Cardiac fibroblast (primary cell): Measurements from ENCODE around the gene HIVEP3.

ENCODE experiments used
- DNase-seq, 2 donors: peaks; one replicate each; pipeline versions ENCODE4 v3.0.0 to v3.0.0-alpha.2; 2010; ENCODE audit warnings: low read depth in 2 of 2
- H3K4me3 ChIP-seq, 2 donors: replicated peaks in 1 of 2; 1 replicate in 1 of 2; 2 replicates in 1 of 2; pipeline ENCODE4 v1.5.1; 2011; ENCODE audit warnings: low read depth in 2 of 2, low read length in 2 of 2, mild to moderate bottlenecking in 2 of 2, moderate library complexity in 1 of 2
- TF ChIP-seq, protein P1 (sequence below): IDR thresholded peaks from one replicate; pipeline ENCODE4 v1.5.1; 2011; ENCODE audit warnings: low read depth, mild to moderate bottlenecking, low read length, inconsistent platforms

The HIVEP3 gene

DNA sequence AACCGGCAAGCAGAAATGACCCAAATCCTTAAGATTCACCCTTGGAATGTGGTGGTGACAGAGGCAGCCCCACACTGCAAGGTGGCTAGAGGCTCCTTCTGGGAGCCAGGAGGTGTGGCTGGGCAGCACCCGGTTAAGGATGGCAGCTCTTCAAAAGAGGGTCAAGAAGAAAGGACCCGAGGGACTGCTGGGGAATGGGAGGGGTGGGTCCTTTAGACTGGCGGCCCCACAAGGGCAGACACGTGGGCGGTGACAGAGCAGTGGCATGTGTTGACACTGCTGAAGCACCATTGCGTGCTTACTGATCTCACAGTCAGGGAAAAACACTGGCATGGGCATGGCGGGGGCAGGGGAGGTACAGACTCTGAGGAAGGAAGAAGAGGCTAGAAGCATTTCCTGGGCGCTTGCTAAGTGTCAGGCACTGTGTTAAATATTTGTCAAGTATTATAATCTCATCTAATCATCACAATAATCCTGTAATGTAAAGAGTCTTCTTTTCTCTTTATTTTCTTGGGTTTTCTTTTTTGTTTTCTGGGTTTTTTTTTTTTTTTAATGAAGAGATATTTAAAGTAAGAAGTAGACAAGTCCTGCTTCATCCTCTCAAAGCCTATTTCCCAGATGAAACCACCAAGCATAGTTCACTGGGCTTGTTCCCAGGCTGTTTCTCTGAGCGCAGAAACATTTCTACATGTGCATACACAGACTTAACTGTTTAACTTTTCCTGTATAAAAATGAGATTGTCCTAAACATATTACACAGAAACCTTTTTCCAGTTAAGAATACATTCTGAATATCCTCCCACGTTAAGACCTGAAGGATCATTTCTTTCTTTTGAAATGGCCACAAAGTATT, 268.5 kb downstream of the HIVEP3 start:
- DNase-seq: peak in 1 of 2 donors; percentile 34
- H3K4me3 ChIP-seq: no peak overlapping the region
- TF ChIP-seq, protein P1, sequence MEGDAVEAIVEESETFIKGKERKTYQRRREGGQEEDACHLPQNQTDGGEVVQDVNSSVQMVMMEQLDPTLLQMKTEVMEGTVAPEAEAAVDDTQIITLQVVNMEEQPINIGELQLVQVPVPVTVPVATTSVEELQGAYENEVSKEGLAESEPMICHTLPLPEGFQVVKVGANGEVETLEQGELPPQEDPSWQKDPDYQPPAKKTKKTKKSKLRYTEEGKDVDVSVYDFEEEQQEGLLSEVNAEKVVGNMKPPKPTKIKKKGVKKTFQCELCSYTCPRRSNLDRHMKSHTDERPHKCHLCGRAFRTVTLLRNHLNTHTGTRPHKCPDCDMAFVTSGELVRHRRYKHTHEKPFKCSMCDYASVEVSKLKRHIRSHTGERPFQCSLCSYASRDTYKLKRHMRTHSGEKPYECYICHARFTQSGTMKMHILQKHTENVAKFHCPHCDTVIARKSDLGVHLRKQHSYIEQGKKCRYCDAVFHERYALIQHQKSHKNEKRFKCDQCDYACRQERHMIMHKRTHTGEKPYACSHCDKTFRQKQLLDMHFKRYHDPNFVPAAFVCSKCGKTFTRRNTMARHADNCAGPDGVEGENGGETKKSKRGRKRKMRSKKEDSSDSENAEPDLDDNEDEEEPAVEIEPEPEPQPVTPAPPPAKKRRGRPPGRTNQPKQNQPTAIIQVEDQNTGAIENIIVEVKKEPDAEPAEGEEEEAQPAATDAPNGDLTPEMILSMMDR: no peak

DNA sequence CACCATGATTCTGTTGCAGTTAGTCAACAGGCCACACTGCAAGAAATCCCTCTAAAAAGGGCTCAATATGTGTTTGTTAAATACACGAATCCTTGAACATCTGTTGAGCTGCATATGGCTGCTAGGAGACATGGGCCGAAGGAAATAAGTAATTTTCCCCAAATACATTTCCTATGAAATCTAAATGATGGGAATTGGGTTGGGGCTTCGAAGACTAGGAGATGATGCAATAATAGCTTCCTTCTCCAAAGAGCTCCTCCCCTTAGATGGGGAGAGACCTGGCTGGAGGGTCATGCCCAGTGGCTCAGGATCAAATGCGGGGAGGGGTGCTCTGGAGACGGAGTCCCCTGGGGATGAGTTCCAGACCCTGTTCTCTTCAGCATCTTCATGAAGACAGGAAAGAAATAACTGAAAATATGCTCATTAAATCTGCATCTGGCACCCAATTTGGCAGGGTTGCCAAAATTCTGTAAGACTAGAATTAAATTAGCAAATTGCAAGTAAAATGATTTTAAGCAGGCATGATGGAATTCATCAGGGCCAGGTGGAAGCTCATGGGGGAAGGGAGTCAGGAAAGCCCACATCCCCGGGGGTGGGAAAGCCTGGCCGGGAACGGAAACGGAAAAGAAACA, 269.2 kb downstream of the HIVEP3 start:
- H3K4me3 ChIP-seq: no peak overlapping the region
- TF ChIP-seq, protein P1: no peak
- no peak for DNase-seq

DNA sequence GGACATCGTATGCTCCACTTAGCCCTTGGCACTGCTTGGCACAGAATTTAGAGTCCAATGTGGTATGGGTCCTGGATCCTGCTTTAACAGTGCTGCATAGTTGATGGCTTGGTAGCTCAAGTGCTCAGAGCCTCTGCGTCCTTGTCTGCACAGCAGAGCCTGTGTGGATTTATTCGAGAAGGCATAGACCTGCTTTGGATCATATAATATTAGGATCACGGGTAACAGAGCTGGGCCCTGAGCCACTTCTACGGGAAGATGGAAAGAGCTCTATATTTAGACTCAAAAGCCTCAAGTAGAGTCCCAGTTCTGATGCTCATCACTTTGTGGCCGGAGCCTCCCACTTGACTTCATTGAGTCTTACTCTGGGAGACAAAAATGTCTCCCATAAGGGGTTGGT, 269.9 kb downstream of the HIVEP3 start:
- TF ChIP-seq, protein P1: no peak
- H3K4me3 ChIP-seq: no peak overlapping the region
- no peak for DNase-seq

DNA sequence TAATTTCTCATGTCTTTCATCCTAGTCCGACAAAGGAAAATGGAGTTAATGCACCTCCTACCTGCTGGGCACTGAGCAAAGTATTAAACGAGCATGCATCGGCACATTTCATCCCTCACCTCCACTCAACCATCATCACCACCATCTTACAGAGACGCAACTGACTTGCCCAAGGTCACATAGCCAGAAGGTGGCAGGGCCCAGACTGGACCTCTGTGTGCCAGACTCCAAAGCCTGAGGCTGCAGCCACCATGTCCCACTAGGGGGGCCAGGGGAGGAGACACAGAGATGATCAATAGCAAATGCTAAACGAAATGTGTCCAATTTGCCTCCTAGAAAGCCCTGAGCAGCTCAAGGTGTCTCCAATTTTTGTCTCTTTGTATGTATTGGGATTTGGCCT, 270.5 kb downstream of the HIVEP3 start:
- H3K4me3 ChIP-seq: no peak overlapping the region
- TF ChIP-seq, protein P1: no peak
- no peak for DNase-seq

DNA sequence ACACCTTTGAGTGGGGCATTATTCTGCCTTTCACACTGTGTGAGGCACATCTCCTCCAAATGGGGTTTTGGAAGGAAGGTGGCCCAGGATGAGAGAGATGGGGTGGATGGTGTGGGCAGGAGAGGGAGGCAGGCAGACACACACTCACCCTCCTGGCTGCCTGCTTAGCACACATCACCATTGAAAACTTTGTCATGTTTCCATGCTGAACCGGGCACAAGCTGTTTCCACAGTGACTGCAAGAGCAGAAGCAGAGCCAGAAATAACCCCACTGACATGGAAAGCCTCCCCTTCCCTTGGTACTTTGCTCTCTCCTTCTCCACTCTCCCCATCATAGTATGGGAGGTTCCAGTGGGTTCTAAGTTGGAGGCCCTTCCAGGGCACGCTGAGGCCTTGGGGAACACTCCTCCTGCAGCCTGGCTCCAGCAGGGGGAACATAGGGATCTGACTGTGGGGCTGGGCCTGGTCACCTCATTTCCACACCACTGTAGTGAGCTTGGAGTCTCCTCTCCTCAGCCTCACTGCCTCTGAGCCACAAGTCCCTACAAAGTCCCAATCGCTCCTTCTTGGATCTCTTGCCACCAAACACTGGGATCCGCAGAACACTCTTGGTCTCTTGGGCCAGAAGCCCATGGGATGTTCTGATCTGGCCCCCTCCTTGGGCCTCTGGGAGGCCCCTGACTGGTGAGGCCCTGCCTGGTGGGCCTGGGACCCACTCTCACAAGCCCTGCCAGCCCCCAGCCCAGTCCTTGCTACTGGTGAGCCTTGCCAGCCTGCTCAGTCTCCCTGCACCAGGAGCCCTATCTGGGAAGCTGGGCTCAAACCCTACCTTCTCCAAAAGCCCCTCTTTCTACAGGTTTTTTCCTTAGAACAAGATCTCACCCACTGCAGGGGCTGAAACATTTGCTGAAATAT, 271.2 kb downstream of the HIVEP3 start:
- TF ChIP-seq, protein P1: no peak
- DNase-seq: no peak
- H3K4me3 ChIP-seq: no peak overlapping the region

DNA sequence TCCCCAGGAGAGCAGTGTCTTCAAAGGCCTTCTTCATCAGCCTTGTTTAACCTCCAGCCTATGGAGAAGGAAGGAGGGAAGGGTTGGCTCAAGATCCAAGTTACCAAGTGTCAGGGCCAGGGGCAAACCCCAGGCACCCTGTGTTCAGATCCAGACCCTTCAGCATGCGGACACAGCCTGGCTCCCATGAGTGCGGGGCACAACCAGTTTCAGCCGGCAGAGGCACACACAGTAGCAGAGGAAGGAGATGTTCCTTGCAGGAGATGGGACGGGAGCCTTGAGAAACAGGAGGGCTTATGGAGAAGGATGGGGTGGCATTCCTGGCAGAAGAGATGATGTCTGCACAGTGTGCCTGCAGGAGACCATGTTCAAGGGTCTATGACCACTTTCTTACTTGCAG, 272.5 kb downstream of the HIVEP3 start:
- TF ChIP-seq, protein P1: no peak
- DNase-seq: no peak
- H3K4me3 ChIP-seq: no peak overlapping the region
